DMS 273 (cell line): Measurements from ENCODE around the gene HTATIP2.
"Not testable (repeated sequence)": the region's sequence is repeated elsewhere in the genome, so short reads cannot be mapped to it uniquely, and the experiment has no call there.

Experiments used
- DNase-seq: peaks from one replicate; lab custom pipeline; 2025; ENCODE audit not compliant: unreplicated experiment; lab: John Stamatoyannopoulos, UW

The HTATIP2 gene

DNA sequence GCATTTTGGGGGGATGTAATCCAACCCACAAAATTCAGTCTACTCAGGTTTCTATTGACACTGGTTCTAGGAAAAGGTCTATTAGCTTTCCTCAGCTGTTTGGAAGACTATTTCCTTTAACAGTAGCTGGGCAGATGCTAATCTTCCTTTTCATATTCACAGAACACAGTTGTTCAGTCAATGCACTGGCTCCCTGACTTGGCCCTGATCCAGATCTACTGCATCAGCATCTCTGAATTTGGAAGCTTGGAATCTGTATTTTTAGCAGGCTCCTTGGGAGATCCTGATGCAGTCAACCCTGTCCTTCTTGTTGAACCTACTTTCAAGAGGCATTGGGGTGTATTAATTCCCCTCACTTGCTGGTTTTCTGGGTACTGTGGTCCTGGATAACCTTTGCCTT lies 6.3 kb downstream of the HTATIP2 start:
- DNase-seq = peak; percentile 14

DNA sequence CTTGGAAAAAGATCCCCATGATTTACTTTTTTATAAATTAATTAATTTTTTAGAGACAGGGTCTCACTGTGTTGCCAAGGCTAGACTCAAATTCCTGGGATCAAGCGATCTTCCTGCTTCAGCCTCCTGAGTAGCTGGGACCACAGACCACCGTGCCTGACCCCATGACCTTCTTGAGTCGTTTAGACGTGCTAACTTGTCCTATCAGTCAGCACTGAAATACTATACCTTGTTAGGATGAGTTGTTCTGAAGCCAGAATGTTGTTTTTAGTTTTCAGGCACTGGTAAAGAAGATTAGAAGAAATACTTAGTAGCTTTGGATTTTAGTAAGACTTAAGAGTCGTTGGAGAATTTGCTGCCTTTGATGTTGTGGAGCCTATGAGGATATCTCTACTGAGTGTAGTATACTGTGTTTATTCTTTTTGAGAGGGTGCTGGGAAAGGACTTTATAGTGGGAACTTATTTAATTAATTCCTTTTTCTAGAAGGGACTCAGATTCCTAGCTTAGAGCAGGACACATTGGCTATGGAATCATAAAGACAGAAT lies 8.6 kb downstream of the HTATIP2 start:
- no peak for DNase-seq

DNA sequence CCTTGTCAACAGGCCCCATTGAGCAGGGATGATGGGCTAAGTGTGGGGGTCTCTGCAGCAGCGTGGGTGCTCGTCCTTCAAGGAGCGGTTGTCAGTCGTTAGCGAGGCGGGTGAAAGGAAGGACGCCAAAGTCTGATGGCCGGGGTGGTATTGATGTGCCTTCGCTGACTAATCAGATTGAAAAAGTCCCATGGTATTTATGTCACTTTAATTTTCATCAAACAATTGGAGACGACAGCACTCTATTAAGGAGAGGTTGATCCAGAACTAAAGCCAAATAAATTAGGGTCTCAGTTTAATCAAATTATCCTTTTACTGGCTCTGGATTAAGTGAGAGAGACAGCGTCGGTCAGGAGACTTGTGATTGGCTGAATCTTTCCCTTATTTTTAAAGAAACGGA lies 9.6 kb downstream of the HTATIP2 start:
- DNase-seq = no peak

DNA sequence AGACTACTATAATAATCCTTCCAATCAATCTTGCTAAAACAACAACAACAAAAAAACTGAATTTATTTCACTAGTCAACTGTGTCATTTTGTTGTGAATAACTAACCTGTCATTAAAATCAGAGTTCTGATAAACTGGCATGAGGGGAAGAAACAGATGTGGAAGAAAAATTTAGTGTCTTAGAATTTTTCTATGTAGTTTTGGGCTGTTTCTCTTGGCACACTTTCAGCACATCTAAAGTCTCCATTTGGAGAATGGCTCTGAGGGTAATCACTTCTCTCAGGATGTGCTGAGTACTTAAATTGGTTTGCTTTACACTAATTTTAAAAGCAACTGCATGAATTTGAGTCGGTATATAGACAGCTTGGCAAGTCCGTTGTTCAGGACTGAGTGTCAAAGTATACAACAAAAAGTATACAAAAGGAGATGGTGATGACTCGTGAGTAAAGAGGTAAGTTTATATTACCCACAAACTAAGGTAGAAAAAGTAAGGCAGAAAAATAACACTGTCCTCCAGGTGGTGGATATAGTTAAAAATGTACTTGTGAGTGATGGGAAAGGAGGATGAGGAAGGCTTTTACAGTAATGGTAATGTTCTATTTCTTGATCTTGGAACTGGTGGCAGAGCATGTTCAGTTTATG lies 10.2 kb downstream of the HTATIP2 start:
- DNase-seq = no peak

DNA sequence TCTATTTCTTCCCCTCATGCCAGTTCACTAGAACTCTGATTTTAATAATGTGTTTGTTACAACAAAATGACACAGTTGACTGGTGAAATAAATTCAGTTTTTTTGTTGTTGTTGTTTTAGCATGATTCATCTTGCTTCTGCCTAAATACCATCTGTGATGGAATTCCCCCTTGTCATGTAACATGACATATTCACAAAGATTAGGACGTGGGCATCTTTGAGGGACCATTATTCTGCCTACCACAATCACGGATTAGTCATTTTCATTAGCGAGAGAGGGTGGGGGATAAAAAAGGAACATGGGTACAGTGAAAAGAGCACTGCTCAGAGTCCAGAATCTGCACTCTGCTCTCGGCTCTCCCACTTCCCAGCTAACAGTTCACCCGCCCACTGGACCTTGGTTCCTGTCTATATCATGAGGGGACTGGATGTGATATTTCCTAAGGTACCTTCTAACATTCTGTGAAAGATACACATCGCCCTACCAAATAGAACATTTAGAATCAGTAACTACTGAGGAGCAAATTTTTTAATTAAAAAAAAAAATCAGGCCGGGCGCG lies 11.3 kb downstream of the HTATIP2 start:
- no peak for DNase-seq

DNA sequence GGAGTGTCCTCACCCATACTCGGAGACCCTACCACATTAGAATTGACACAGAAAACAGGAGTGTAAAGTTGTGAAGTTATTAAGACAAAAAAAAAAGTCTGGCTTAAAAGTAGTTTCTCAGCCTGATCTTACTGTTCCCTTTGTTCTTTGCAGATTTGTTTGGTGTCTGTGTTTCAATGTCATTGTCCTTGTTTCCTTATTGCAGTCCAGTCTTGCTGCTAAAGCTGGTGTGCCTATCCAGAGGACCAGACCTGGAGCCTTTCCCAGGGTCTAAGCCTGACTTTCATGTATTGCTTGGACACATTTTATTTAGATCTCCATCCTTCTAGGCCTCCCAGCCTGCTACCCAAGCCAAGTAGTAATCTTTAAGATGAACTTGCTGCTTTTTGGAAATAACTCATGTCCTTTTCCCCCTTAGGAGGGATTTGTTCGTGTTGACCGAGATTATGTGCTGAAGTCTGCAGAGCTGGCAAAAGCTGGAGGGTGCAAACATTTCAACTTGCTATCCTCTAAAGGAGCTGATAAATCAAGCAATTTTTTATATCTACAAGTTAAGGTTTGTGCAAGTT lies 12.7 kb downstream of the HTATIP2 start:
- DNase-seq = no peak

DNA sequence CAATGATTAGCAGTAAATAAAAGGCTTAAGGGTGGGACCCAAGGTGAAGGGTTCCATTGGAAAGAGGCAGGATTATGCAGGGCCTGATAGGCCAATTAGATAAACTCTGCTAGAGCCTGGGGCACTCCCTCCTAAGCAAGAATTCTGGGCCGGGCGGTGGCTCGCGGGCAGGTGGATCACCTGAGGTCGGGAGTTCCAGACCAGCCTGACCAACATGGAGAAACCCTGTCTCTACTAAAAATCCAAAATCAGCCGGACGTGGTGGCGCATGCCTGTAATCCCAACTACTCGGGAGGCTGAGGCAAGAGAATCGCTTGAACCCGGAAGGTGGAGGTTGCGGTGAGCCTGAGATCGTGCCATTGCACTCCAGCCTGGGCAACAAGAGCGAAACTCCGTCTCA lies 22.5 kb downstream of the HTATIP2 start:
- not testable (repeated sequence) for DNase-seq

DNA sequence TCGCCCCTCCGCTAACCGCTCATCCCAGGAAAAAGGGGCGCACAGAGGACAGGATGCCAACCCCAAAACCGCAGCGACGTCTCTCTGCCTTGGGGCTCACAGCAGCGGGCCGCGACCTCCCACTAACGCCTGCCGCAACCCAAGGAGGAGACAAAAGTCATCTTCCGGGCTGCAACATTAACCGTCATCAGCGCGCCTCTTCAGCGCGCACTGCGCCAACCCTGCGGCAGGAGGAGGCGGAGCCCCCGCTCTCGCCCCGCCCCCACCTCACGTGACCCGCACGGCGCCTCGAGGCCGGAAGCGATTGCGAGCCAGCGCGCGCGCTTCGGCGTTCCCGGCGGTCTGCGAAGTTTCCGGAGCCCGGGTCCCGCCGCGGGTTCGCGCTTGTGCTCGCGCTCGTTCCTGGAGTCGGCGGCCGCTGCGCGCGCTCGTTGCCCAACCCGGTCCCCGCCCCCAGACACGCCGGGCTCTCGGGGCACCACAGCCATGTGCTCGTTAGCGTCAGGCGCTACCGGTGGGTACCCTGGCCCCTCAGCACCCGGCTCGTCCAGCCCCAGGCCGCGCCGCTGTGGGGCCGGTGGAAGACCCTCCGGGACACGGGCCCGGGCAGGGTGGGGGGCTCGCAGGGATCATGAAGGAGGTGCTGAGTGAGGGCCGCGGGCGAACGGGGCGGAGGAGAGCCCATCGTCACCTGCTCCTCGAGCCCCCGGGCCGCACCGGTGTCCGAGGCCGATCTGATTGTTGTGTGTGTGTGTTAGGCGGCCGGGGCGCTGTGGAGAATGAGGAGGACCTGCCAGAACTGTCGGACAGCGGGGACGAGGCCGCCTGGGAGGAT lies 24.0 kb downstream of the HTATIP2 start, which contains the start of gene PRMT3:
TSS of gene PRMT3 (plus strand) at position 456 of the 835 bp plus-strand sequence. CDS start at position 487, 31 bp downstream.
- peak; percentile 97 for DNase-seq

DNA sequence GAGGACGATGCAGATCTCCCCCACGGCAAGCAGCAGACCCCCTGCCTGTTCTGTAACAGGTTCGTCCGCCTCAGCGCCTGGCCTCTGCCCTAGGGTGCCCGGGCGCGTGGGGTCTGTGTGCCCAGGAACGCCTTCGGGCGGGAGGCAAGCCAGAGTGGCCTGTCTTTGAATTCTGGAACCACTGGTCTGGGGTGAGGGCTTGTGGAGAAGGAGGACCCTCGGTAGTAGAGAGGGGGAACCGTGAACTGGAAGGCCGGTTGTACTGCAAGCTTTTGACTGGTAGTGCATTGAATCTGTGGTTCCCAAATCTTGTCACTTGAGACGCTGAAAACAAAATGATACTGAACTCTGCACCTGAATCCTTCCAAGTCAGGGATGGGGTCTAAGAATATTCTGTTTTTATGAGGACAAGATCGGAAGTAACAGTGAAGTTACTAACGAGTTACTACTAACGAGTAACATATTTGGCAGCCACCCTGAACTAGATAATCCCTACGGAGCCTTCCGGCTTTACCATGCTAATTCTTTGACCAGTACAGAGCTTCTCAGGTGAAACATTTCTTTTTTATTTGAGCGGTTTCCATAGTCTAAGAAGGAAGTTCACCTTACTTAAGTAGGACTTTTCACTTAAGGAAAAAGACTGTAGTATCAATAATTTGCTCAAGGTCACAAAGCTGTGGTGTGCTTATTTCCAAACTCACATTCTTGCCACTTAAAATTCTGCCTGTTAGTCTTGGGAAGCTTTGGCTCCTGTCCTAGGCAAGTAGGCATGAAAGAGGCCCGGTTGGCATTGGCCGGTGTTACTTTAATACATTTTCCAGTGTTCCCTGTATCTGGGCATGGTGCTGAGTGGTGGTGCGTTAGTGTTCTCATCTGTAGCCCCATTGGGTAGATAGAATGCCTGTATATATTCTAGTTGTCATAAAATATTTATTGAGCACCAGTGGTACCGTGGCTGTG lies 24.9 kb downstream of the HTATIP2 start:
- DNase-seq = peak; percentile 66

DNA sequence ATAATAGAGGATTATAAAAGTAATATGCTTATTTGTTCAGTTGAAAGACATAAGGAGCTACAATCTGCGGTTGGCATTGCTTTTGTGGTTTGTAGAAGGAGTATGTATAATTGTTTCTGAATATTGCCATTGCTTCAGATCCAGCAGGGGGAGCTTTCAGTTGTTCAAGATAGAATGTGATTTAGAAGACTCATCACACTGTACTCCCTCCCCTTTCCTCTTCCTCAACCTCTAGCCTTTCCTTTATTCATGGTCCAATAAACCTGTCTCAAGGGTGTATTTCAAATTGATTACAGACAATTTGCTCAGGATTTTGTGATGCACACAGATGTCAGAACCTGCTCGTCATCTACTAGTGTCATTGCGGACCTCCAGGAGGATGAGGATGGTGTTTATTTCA lies 33.8 kb downstream of the HTATIP2 start:
- DNase-seq = peak; percentile 57

DNA sequence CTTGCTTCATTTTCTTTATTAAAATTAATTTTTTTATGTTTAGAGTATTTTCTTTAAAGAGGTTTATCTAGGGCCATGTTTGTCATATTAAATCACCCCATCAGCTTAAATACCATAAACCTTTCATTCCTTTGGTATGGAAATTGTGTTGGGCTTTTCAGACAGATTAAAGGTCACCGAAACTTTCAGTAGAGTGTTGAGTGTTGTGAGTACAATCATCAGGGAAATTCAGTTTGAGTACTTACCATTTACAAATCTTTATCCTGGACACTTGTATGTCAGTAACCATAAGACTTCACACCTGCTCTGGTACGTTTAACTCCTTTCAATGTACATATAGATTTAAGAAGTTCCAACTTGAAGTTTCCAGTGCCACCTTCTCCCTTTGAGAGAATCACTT lies 36.0 kb downstream of the HTATIP2 start:
- no peak for DNase-seq

DNA sequence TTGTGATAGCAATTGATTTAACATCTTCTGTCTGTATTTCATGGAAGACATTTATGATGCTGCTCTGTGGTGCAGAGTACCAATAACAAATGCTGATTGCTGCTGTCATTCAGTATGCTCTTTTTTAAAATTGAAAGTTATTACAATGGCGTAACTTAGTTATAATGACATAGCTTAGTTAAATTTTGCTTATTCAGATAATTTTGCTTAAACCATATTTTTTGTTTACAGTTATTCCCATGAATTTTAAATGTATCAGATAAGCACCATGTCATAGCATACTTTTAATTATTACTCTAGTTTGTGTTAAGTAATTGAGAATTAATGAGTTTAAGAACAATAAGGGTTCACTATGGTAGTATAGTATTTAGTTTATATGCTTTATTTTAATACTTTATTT lies 39.5 kb downstream of the HTATIP2 start:
- no peak for DNase-seq

DNA sequence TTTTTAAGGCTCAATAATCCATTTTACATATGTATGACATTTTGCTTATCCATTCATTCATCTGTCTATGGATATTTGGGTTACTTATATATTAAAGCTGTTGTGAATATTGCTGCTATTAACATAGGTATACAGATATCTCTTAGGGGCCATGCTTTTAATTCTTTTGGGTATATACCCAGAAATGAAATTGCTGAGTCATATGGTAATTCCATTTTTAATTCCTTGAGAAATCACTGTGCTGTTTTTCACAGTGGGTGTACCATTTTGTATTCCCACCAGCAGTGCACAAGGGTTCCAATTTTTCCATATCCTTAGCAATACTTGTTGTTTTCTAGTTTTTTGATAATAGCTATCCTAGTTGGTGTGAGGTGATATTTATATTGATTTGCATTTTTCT lies 43.0 kb downstream of the HTATIP2 start:
- no peak for DNase-seq

DNA sequence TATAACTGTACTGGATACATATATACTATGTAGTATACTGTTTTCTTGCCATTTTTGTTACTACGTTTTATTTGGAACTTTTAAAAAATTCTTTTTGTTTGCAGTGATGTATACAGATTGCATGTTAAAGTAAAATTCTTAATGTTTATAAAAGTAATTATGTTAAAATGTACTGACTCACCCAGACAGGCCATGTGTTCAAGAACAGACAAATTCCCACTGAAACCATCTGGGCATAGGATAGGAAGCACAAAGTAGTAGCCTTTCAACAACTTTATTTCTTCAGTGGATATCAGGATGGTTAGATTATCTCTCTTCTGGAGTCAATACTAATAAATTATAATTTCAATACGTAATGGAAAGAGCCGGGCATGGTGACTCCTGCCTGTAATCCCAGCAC lies 43.8 kb downstream of the HTATIP2 start:
- DNase-seq = no peak

DNA sequence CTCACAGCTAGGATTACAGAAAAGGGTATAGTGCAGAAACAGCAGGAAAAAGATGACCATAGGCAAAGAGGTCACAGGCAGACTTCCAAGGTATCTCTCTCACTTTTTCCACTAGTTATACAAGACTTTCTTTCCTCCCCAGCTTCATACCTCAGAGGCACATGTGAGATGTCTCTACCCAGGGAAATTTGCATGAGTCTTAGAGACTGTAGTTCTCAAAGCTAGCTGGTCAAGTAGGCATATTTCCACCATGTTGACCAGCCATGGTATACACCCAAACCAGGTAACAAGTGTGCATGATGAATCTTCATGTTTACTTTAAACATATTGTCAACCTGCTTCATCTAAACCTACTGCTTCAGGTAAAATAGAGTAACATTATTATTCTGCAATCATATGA lies 51.9 kb downstream of the HTATIP2 start:
- no peak for DNase-seq

DNA sequence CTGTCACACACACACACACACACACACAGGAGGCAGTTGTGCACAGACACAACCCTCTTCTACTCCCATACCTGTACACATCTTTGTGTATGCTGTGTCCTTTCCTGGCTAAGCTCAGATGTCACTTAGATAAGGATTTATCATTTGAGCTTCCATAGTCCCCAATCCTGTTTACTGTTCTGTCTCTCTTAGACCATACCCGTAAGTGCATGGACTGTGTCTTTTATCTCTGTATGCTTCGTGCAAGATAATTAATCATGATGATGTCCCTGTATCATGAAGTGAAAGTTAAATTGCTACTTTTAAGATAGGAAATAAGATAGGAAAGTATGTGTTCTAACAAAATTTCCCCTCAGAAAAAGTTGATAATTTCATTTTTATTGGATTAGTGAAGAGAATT lies 54.3 kb downstream of the HTATIP2 start:
- DNase-seq = no peak

DNA sequence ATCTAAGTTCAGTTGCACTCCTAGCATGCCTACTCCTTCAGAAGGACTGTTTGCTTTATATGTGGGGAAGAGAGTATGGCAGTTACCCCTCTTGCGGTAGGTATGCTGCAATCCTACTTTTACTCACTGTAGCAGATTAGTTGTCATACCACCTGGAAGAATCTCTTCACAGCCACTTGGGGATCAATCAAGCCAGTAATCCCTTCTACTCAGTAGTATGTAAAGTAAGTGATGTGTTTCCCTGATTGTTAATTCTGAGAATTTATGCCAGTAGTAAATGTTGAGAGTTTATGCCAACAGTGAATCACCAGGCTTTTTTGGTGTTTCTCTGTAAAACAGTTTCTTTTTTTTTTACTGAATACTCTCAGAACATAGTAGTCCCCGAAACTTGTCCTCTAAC lies 58.4 kb downstream of the HTATIP2 start:
- DNase-seq = no peak

DNA sequence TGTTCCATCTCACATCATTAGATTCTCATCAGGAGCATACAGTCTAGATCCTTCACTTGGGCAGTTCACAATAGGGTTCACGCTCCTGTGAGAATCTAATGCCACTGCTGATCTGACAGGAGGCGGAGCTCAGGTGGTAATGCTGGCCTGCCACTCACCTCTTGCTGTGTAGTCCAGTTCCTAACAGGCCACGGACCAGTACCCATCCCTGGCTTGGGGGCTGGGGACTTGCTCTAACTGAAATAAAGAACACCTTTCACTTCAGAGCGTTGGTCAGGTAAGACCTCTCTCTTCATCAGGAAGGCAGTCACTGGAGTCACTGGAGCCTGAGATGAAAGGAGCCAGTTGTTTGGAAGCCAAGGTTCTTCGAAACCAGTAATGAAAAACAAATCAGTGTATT lies 65.7 kb downstream of the HTATIP2 start:
- no peak for DNase-seq
